CD4-positive, alpha-beta T cell treated with Interleukin-2 at 100 ng/mL for 4 hours (primary cell): ENCODE results near the gene MICAL2.

Experiments
- DNase-seq: peaks from one replicate; pipeline ENCODE4 v3.0.0-alpha.2; 2020; ENCODE audit warnings: low spot score

MICAL2 gene

GRCh38 chr11:12189543-12190235 is 79.3 kb downstream of the MICAL2 start:
- peak; percentile 63 for DNase-seq

GRCh38 chr11:12190511-12190910 is 80.1 kb downstream of the MICAL2 start:
- DNase-seq = no peak

- no peak for DNase-seq
Measured at GRCh38 chr11:12192794-12193514, 82.6 kb downstream of the MICAL2 start.

- no peak for DNase-seq
Measured at GRCh38 chr11:12193515-12194336, 83.3 kb downstream of the MICAL2 start.

- peak; percentile 62 for DNase-seq
Measured at GRCh38 chr11:12195768-12196167, 85.4 kb downstream of the MICAL2 start.

- DNase-seq = peak; percentile 31
Measured at GRCh38 chr11:12196308-12196707, 85.9 kb downstream of the MICAL2 start.

- DNase-seq = no peak
Measured at GRCh38 chr11:12196872-12197271, 86.5 kb downstream of the MICAL2 start.

GRCh38 chr11:12198251-12199222 is 88.1 kb downstream of the MICAL2 start:
- no peak for DNase-seq

GRCh38 chr11:12199231-12199948 is 89.0 kb downstream of the MICAL2 start:
- no peak for DNase-seq

- no peak for DNase-seq
Measured at GRCh38 chr11:12200279-12200990, 90.0 kb downstream of the MICAL2 start.

- no peak for DNase-seq
Measured at GRCh38 chr11:12200991-12201985, 90.9 kb downstream of the MICAL2 start.

- no peak for DNase-seq
Measured at GRCh38 chr11:12202661-12203310, 92.4 kb downstream of the MICAL2 start.

- DNase-seq = no peak
Measured at GRCh38 chr11:12204506-12204905, 94.1 kb downstream of the MICAL2 start.

GRCh38 chr11:12205330-12205729 is 94.9 kb downstream of the MICAL2 start:
- no peak for DNase-seq

GRCh38 chr11:12206529-12206928 is 96.1 kb downstream of the MICAL2 start:
- no peak for DNase-seq

- no peak for DNase-seq
Measured at GRCh38 chr11:12207384-12208150, 97.2 kb downstream of the MICAL2 start.

- no peak for DNase-seq
Measured at GRCh38 chr11:12209096-12209495, 98.7 kb downstream of the MICAL2 start.

GRCh38 chr11:12210200-12210599 is 99.8 kb downstream of the MICAL2 start:
- no peak for DNase-seq
